Stimulated activated naive B cell treated with anti-CD40 and anti-IgM and Interleukin-4, amounts not matched to agents 10 μg/mL and 1 μg/mL and 100 μg/mL, for 72 hours (primary cell): ENCODE results near the gene ANXA3.

Experiments used
- ATAC-seq, 2 donors: fragments of 150-1000 bp; cut with Tn5 transposase; replicated peaks; 2 replicates each; pipeline ENCODE4 v1.10.0; 2021; ENCODE audit warnings: moderate library complexity in 1 of 2
- DNase-seq: peaks from one replicate; pipeline ENCODE4 v3.0.0; 2021
- H3K27ac Mint-ChIP-seq: one replicate; pipeline ENCODE4 v1.8.0; 2022; ENCODE audit warnings: mild to moderate bottlenecking, mixed read lengths
- H3K27me3 Mint-ChIP-seq, 2 donors: one replicate each; pipeline ENCODE4 v1.8.0; 2022; ENCODE audit warnings: mixed read lengths in 2 of 2
- H3K36me3 Mint-ChIP-seq, 2 donors: one replicate each; pipeline ENCODE4 v1.8.0; 2022; ENCODE audit warnings: mixed read lengths in 2 of 2, mild to moderate bottlenecking in 1 of 2
- H3K4me1 Mint-ChIP-seq, 2 donors: one replicate each; pipeline ENCODE4 v1.8.0; 2022; ENCODE audit warnings: mixed read lengths in 2 of 2, mild to moderate bottlenecking in 1 of 2
- H3K4me3 Mint-ChIP-seq, 2 donors: one replicate each; pipeline ENCODE4 v1.8.0; 2022; ENCODE audit warnings: mild to moderate bottlenecking in 2 of 2, mixed read lengths in 2 of 2, moderate library complexity in 1 of 2
- H3K9me3 Mint-ChIP-seq, 2 donors: one replicate each; pipeline ENCODE4 v1.8.0; 2022; ENCODE audit warnings: mixed read lengths in 2 of 2, mild to moderate bottlenecking in 1 of 2

ANXA3 gene

DNA sequence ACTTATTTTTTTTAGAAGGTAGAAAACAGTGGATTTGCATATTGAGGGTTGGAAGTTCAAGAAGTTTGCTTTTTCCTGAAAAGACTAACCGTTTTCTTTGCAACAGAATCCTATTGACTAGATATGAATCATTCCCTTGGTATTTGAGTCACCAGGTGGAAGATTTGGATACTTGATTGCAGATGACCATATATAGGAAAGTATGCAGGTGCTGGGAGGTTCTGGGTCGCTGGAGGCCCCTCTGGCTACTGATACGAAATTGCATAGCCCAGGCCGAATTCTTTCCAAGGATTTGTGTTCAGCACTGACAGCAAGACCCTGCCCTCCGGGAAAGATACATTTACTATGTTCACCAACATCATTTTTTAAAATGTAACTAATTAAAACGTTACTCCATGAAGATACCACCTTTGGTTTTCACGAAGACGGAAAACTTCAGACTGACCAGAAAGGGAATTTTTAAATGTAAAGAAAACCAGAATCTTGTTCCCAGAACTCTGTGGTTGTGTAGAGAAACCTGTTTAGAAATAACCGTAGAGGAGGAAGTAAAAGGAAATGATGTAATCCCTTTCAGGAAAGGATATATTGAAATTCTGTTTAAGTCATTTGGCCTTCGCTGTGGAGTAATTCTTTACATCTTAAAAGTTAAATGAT is 946 bp downstream of the ANXA3 start:
- no peak overlapping the region for H3K4me3 Mint-ChIP-seq
- peaks cover 25 to 29% of the 10 kb centered on the region in 2 donors for H3K27me3 Mint-ChIP-seq
- H3K27ac Mint-ChIP-seq: no peak overlapping the region
- DNase-seq: no peak
- peaks cover 8 to 18% of the 10 kb centered on the region in 2 donors for H3K4me1 Mint-ChIP-seq
- H3K9me3 Mint-ChIP-seq: no peaks in the 10 kb centered on the region
- ATAC-seq: peak in 1 of 2 donors; percentile 35
- no peaks in the 10 kb centered on the region for H3K36me3 Mint-ChIP-seq

DNA sequence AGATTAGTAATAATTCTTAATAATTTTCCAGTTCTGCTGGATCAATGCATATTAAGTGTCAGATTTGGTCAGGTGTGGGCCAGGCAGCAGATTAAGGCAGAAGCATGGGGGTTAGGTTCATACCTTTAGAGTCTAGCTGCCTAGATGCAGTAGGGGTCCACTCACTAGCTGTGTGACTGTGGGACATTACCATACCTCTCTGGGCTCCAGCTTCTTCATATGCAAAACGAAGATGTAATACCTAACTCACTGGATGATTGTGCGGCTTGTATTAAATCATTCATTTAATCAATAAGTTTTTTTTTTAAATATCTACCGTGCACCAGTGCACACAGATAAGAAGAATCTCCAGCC is 1.4 kb downstream of the ANXA3 start:
- Mint-ChIP-seq H3K4me1 (peaks cover 8 to 18% of the 10 kb centered on the region in 2 donors), H3K27ac (no peak overlapping the region), H3K4me3 (no peak overlapping the region), H3K36me3 (no peaks in the 10 kb centered on the region), H3K27me3 (peaks cover 25 to 29% of the 10 kb centered on the region in 2 donors), H3K9me3 (no peaks in the 10 kb centered on the region)
- ATAC-seq (no peak), DNase-seq (no peak)

DNA sequence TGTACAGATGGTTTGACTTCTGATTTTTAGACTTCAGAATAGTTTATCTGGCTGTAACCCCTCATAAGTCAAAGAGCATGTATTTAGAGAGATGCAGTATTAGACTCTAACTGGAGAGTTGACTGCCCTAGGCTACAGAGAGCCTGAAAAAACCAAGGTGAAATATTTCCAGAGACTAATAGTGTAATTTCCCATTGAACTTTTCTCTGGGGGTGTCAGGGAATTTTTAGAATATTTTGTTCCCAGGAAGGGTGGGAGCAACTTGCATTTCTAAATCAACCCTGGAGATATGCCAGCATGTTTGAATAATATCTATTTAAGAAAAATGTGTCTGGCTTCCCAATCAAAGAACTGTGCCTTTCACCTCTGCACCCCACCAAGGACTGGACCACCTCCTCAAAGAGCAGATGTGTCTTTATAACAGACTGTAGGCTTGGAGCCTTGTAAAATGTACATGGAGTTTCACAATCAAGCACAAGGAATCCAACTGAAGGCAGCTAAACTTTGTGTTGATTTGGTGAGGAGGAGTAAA is 2.0 kb downstream of the ANXA3 start:
- DNase-seq: no peak
- H3K27me3 Mint-ChIP-seq: peaks cover 25 to 29% of the 10 kb centered on the region in 2 donors
- no peak overlapping the region for H3K27ac Mint-ChIP-seq

DNA sequence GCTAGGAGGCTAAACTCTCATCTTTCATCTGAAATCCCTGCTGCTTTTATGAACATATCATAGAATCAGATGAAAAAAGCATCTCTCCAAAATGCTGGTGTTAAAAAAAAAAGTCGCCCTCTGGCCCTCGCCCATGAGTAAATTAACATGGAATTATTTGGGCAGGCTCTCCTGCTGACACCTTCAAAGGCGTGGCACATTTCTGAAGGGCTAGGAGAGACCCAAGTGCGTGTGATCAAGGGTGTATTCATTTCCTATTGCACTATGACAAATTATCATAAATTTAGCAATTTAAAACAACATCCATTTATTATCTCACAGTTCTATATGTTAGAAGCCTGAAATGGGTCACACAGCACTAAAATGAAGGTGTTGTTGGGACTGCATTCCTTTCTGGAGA is 5.1 kb downstream of the ANXA3 start:
- Mint-ChIP-seq H3K4me1 (peaks cover 0 to 6% of the 10 kb centered on the region in 2 donors), H3K36me3 (no peaks in the 10 kb centered on the region), H3K4me3 (no peak overlapping the region), H3K9me3 (no peaks in the 10 kb centered on the region), H3K27me3 (peaks cover 6 to 10% of the 10 kb centered on the region in 2 donors), H3K27ac (no peak overlapping the region)
- no peak for ATAC-seq
- no peak for DNase-seq

More for the DNA sequence above, 2.0 kb downstream of the ANXA3 start:
- Mint-ChIP-seq H3K4me1 (peaks cover 8 to 18% of the 10 kb centered on the region in 2 donors), H3K9me3 (no peaks in the 10 kb centered on the region), H3K36me3 (no peaks in the 10 kb centered on the region), H3K4me3 (no peak overlapping the region)
- ATAC-seq: no peak

DNA sequence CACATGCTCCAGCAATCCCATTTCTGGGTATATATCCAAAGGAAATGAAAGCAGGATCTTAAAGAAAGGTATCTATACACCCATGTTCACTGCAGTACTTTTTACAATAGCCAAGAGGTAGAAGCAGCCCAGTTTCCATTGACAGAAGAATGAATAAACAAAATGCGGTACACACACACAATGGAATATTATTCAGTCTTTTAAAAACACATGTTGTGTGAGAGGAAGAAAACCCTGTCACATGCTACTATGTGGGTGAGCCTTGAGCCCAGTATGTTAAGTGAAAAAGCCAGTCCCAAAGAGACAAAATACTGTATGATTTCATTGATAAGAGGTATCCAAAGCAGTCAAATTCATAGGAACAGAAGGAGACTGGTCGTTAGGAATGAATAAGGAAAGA is 6.3 kb downstream of the ANXA3 start:
- Mint-ChIP-seq H3K27me3 (peaks cover 10 to 21% of the 10 kb centered on the region in 2 donors), H3K27ac (no peak overlapping the region), H3K4me3 (no peak overlapping the region), H3K4me1 (no peaks in the 10 kb centered on the region), H3K9me3 (no peaks in the 10 kb centered on the region), H3K36me3 (no peaks in the 10 kb centered on the region)
- DNase-seq (no peak), ATAC-seq (no peak)

DNA sequence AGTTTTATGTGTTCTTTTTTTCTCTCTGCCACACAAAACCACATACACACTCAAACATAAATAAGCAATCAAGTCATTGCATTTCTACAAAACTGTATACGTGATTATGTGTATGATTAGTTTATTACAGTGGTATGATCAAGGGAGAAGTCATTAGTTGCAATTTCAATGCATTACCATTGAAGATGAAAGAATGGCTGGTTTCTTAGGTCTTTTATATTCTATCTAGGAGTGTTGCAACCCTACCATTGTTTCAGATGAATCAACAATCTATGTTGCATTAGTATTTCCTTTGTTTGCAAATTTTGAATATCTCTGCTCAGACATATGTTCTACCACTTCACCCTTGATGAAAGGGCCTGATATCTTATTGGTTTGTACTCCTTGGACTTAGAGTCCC is 6.8 kb downstream of the ANXA3 start:
- Mint-ChIP-seq H3K27ac (no peak overlapping the region), H3K27me3 (peaks cover 10 to 22% of the 10 kb centered on the region in 2 donors), H3K4me1 (no peaks in the 10 kb centered on the region), H3K4me3 (no peak overlapping the region), H3K9me3 (no peaks in the 10 kb centered on the region), H3K36me3 (no peaks in the 10 kb centered on the region)
- ATAC-seq (no peak), DNase-seq (no peak)

DNA sequence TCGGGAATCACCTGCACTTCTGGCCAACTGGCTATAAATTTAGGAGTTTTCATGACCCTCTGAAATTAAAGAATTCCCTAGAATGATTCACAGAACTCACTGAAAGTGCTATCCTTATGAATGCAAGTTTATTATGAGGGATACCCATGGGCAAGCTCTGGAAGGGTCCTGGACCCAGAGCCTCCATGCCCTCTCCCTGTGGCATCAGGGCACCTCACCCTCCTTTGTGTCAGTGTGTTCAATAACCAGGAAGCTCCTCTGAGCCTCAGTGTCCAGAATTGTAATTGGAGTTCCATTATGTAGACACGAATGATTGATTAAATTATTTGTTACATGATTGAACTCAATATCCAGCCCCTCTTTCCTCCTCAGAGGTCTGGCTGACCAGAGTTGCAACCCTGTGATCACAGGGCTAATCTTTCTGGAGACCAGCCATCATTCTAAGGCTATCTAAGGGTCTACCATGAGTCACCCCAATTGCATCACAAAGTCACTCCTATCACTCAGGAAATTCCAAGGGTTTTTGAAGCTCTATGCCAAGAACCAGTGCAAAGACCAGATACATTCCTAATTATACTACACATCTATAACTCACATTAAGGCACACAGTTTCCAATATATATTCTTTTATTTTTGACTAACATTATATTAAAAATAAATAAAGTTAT is 8.9 kb downstream of the ANXA3 start:
- H3K4me3 Mint-ChIP-seq: no peak overlapping the region
- H3K27ac Mint-ChIP-seq: no peak overlapping the region
- no peak for DNase-seq
- ATAC-seq: no peak
- no peaks in the 10 kb centered on the region for H3K36me3 Mint-ChIP-seq
- peaks cover 8 to 12% of the 10 kb centered on the region in 2 donors for H3K27me3 Mint-ChIP-seq
- peaks cover 0 to 2% of the 10 kb centered on the region in 2 donors for H3K4me1 Mint-ChIP-seq
- no peaks in the 10 kb centered on the region for H3K9me3 Mint-ChIP-seq

DNA sequence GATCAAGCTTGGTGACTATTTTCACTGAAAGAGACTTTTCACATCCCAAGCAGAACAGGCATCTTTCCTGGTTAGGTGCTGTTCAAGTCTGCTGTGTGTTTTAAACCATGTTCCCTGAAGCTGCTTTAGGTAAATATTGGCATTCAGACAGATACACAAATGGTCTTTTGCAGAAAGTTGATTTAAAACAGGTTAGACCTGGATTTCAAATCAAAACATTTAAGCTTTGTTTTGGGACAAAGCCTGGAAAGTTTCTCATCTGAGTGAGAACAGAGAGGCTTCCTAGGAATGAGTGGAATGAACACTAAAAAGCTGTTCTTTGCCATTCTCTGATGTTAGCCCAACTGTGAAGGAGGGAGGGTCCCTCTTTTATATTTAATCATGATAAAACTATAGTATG is 10.1 kb downstream of the ANXA3 start:
- no peaks in the 10 kb centered on the region for H3K36me3 Mint-ChIP-seq
- H3K9me3 Mint-ChIP-seq: no peaks in the 10 kb centered on the region
- DNase-seq (no peak), ATAC-seq (no peak)
- no peak overlapping the region for H3K27ac Mint-ChIP-seq
- H3K4me1 Mint-ChIP-seq: peaks cover 0 to 2% of the 10 kb centered on the region in 2 donors
- H3K4me3 Mint-ChIP-seq: no peak overlapping the region
- peaks cover 8 to 12% of the 10 kb centered on the region in 2 donors for H3K27me3 Mint-ChIP-seq

DNA sequence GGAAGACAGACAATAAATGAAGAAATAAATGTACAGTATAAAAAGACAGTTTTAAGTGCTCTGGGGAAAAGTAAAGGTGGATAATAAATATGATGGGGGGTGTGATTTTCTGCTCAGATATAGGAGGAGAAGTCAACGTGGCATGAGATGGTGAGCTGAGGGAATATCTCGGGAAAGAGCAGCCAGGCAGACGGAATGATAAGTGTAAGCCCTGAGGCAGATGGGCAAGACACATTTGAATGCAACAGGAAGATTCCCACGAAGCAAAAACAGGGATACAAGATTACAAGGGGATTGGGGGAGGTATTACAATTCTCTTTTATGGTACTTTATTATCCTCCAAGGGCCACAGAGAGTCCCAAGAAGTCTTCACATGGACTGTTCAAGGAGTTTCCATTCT is 11.1 kb downstream of the ANXA3 start:
- Mint-ChIP-seq H3K4me3 (no peak overlapping the region), H3K9me3 (no peaks in the 10 kb centered on the region), H3K4me1 (peaks cover 0 to 3% of the 10 kb centered on the region in 2 donors), H3K36me3 (no peaks in the 10 kb centered on the region), H3K27ac (no peak overlapping the region), H3K27me3 (peaks cover 8 to 12% of the 10 kb centered on the region in 2 donors)
- ATAC-seq (no peak), DNase-seq (no peak)

DNA sequence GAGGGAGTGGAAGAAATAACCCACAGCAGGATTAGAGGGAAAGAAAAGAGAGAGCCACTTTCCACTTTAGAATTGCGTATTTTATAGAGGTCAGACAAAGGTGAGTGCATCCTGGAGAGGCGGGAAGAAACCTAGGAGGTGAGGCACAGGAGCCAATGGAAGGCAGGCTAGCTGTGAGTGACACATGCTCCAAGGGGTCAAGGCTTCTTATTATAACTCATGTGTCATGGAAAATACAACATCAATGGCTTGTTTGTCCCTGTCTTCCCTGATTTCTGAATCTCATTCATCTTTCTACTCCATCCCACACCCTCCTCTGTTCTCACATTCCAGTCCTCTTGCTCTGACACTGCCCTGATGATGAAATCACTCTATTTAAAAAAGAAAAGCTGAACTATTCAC is 14.4 kb downstream of the ANXA3 start:
- no peaks in the 10 kb centered on the region for H3K36me3 Mint-ChIP-seq
- no peak overlapping the region for H3K27ac Mint-ChIP-seq
- DNase-seq: no peak
- peaks cover 7 to 10% of the 10 kb centered on the region in 2 donors for H3K4me1 Mint-ChIP-seq
- no peak for ATAC-seq
- no peak overlapping the region for H3K4me3 Mint-ChIP-seq
- H3K9me3 Mint-ChIP-seq: no peaks in the 10 kb centered on the region
- peaks cover 8 to 12% of the 10 kb centered on the region in 2 donors for H3K27me3 Mint-ChIP-seq

DNA sequence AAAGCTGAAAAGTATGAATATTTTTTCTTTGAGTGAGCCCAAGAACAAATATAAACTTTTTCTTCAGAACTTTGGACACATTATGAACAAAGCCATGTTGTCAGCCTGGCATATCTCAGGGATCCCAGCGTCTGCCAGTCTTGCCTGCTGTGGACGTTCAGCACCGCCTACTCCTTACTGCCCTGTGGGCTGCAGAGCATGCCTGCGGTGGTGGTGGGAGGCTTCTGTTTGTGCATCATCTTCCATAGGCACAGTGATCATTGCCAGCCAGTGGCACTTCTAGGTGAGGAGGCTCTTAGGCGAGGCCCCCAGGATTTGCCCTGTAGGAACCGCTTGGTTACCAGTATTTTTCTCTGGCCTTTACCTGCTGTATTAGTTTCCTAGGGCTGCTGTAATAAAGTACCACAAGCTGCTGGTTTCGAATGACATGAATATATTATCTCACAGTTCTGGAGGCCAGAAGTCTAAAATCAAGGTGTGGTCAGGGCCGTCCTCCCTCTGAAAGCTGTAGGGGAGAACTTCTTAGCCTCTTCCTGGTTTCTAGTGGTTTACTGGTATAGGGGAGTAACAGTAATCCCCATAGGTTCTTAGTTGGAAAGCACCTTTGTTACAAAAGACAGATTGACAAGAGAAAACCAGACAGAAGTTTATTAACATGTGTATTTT is 15.4 kb downstream of the ANXA3 start:
- no peaks in the 10 kb centered on the region for H3K36me3 Mint-ChIP-seq
- H3K4me1 Mint-ChIP-seq: peaks cover 10 to 14% of the 10 kb centered on the region in 2 donors
- H3K9me3 Mint-ChIP-seq: no peaks in the 10 kb centered on the region
- H3K4me3 Mint-ChIP-seq: no peak overlapping the region
- peaks cover 8 to 9% of the 10 kb centered on the region in 2 donors for H3K27me3 Mint-ChIP-seq
- no peak overlapping the region for H3K27ac Mint-ChIP-seq
- DNase-seq (no peak), ATAC-seq (peak; percentile 61 to 70)

DNA sequence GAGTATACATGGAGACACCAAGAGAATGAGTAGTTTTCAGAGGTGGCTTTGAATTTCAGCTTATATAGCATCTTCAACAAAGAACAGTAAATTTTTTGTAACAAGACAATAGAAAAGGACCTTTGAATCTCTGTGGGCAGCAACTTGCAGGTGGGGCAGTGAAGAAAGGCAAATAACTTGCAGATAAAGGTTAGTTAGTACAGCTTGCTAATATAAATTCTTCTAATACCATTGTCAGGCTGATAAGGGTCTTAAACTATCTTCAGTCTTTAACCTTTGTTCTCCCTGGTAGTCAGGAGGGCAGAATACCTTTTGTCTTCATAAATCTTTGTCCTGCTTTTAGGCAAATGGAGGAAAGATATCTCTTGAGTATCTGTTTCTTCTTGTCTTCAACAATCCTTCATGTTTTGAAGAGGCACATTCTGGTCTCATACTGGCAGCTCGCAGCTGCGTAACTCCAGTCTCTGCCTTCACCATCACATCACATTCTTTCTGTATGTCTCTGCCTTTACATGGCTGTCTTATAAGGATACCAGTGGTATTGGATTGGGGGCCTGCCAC is 16.0 kb downstream of the ANXA3 start:
- Mint-ChIP-seq H3K36me3 (no peaks in the 10 kb centered on the region), H3K4me1 (peaks cover 10 to 18% of the 10 kb centered on the region in 2 donors), H3K27ac (no peak overlapping the region), H3K9me3 (no peaks in the 10 kb centered on the region), H3K27me3 (peaks cover 3 to 11% of the 10 kb centered on the region in 2 donors), H3K4me3 (no peak overlapping the region)
- DNase-seq: no peak
- no peak for ATAC-seq

DNA sequence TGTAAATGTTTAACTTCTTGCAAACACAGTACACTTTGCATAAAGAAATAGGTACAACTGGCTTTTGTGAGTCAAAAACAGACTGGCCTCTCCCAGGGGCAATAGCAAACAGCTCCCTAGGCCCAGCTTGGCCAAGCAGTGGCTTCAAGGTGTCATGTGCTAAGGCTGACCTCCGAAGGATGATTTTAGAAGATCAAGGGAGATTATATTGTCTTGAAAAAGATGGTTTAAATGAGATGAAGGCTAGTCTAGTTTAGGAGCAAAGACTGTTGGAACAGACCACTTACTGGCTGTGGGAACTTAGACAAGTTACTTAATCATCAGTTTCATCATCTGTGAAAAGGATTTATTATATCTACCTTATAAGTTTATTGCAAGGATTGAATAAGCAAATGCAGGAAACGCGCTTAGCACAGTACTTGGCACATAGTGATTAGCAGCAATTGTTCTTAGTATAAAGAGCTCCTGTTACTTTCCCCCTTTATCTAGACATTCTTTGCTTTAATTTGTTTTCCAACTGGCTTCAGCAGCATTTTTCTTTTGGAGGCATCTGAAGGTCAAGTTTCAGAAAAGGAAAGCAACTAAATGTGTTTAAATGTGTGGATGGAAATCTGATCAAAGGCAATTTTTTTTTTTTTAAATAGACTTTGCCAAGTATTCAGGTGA is 17.2 kb downstream of the ANXA3 start:
- Mint-ChIP-seq H3K27me3 (peaks cover 0 to 8% of the 10 kb centered on the region in 2 donors), H3K4me1 (peaks cover 10 to 18% of the 10 kb centered on the region in 2 donors), H3K4me3 (no peak overlapping the region), H3K9me3 (no peaks in the 10 kb centered on the region), H3K36me3 (no peaks in the 10 kb centered on the region), H3K27ac (no peak overlapping the region)
- ATAC-seq (peak; percentile 72 to 79), DNase-seq (no peak)

DNA sequence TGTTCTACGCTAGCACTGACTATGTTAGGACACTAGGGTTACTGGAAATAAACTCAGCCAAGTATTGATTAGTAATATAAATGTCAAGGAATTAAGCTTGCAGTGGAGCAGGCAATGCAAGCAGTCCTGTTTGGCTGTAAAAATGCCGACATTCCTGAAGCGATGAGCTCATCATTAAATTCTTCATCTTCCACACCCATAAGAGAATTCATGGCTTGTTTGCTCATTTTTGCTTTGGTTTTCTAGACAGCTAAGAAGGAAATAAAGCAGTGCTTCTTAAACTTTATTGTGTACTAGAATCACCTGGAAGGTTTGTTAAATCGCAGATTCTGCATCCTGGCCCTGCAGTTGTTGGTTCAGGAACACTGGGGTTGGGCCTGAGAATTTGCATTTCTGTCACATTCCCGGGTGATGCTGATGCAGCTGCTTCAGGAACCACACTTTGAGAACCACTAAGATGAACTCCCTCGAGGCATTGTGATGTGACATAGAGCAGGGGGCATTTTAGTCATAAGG is 17.8 kb downstream of the ANXA3 start:
- peaks cover 0 to 11% of the 10 kb centered on the region in 2 donors for H3K27me3 Mint-ChIP-seq
- H3K36me3 Mint-ChIP-seq: no peaks in the 10 kb centered on the region
- H3K4me3 Mint-ChIP-seq: no peak overlapping the region
- no peak for DNase-seq
- ATAC-seq: peak; percentile 31 to 45
- peaks cover 8 to 18% of the 10 kb centered on the region in 2 donors for H3K4me1 Mint-ChIP-seq
- H3K9me3 Mint-ChIP-seq: no peaks in the 10 kb centered on the region
- no peak overlapping the region for H3K27ac Mint-ChIP-seq
